ENCODE measurements around the gene ROCK2. TPM values are rescaled to one million over a fixed set of nuclear protein-coding genes. Genes with fewer than 3 reads are reported as not detected.
A peak's percentile ranks its signal among the peaks of the same experiment; 100 is the strongest.

The ROCK2 gene
- total and polyA plus RNA-seq, 9 of the 15 experiments (the other 6 are each of a cell fraction or from before 2014, with no cell fraction given), result 4.9 to 30.6 (median 14.3) TPM

- no peak for TF ChIP-seq MBD1 (CRISPR knock-in tag; IDR thresholded peaks at IDR 0.05)
- no peak for TF ChIP-seq ETV5 (CRISPR knock-in tag; IDR thresholded peaks at IDR 0.05; ENCODE audit: low read depth)
- TF ChIP-seq MNT (conservative IDR thresholded peaks at IDR 0.05), result 0 out of 4 replicates have a peak, but pooled peaks of 1 of the 2 experiments have one; percentile 16
- no peak for TF ChIP-seq CBFB (CRISPR knock-in tag; IDR thresholded peaks at IDR 0.05)
- TF ChIP-seq ATF1 (CRISPR knock-in tag; IDR thresholded peaks at IDR 0.05), result no peak
- TF ChIP-seq ATF1 (tag; IDR thresholded peaks at IDR 0.05), result no peak
- TF ChIP-seq SUPT5H (IDR thresholded peaks at IDR 0.05), result peak; percentile 39; the same call in 1 of the 2 replicates
- no peak for TF ChIP-seq ZNF717 (CRISPR knock-in tag; IDR thresholded peaks at IDR 0.05)
Measured at GRCh38 chr2:11154016-11154922, 190.2 kb downstream of the ROCK2 start (continued).
